Lung (tissue), 12 donors: ENCODE results near the gene MIX23. TPM values are rescaled to one million over a fixed set of nuclear protein-coding genes. Genes with fewer than 3 reads are reported as not detected.

Experiments
- ATAC-seq: fragments of 200-7000 bp; cut with Tn5 transposase; one replicate; pipeline ENCODE4 v1.9.1; 2020; ENCODE audit warnings: moderate number of reproducible peaks; ENCODE audit not compliant: insufficient read depth, low FRiP score
- DNase-seq, 3 donors: peaks; one replicate each; pipeline ENCODE4 v3.0.0-alpha.2; 2013 to 2017
- H3K27ac ChIP-seq, 2 donors: one replicate each; pipeline ENCODE4 v1.5.1; 2013; ENCODE audit warnings: mild to moderate bottlenecking in 2 of 2, moderate library complexity in 2 of 2, control low read depth in 1 of 2, inconsistent platforms in 1 of 2, low read depth in 1 of 2, low read length in 1 of 2
- H3K27me3 ChIP-seq, 3 donors: one replicate each; pipeline ENCODE4 v1.5.1; 2013; ENCODE audit warnings: low read length in 2 of 3; ENCODE audit not compliant: control insufficient read depth in 3 of 3, insufficient read depth in 3 of 3
- H3K36me3 ChIP-seq, 4 donors: one replicate each; pipeline ENCODE4 v1.5.1; 2013; ENCODE audit warnings: low read length in 4 of 4, mild to moderate bottlenecking in 1 of 4, moderate library complexity in 1 of 4; ENCODE audit not compliant: control insufficient read depth in 4 of 4, insufficient read depth in 4 of 4
- H3K4me1 ChIP-seq, 5 donors: one replicate each; pipeline ENCODE4 v1.5.1; 2013; ENCODE audit warnings: low read length in 5 of 5, mild to moderate bottlenecking in 2 of 5, moderate library complexity in 1 of 5; ENCODE audit not compliant: control insufficient read depth in 5 of 5, insufficient read depth in 5 of 5
- H3K4me3 ChIP-seq: one replicate; pipeline ENCODE4 v1.5.1; 2013; ENCODE audit warnings: mild to moderate bottlenecking, control low read depth, moderate library complexity
- H3K9ac ChIP-seq, 2 donors: one replicate each; pipeline ENCODE4 v1.5.1; 2013; ENCODE audit warnings: low read length in 2 of 2, control low read depth in 1 of 2; ENCODE audit not compliant: insufficient read depth in 1 of 2
- H3K9me3 ChIP-seq, 4 donors: one replicate each; pipeline ENCODE4 v1.5.1; 2013; ENCODE audit warnings: low read length in 3 of 4, mild to moderate bottlenecking in 1 of 4, moderate library complexity in 1 of 4; ENCODE audit not compliant: control insufficient read depth in 4 of 4, insufficient read depth in 3 of 4
- CTCF ChIP-seq: IDR thresholded peaks from 2 replicates; pipeline ENCODE4 v1.5.1; 2012; ENCODE audit warnings: mild to moderate bottlenecking; ENCODE audit errors: control extremely low read depth, extremely low read depth
- WGBS, 2 donors: extraction: QIAGEN DNeasy Blood & Tissue Kit; methylation state at CpG; one replicate each; pipeline ENCODE4 v1.1.7; 2013; 5-methylcytosine and 5-hydroxymethylcytosine counted together
- polyA plus RNA-seq, 2 donors: library from polyadenylated mRNA; stranded (reverse); fragments of 200-250 nt; gene quantifications; one replicate each; pipeline ENCODE4 v1.2.1, GENCODE V29; 2013
- total RNA-seq, 2 donors: library from RNA; depleted of rRNA in 1 of 2; stranded (reverse); fragments of >200 nt in 1 of 2; gene quantifications; one replicate each; pipeline ENCODE4 v1.2.1, GENCODE V29; 2014 to 2021
- donor health status: control.
- donor health status: control.
- donor health status: Bipolar disorder and iron deficiency.
- donor health status: healthy.
- donor health status: DM: yes; HTN: yes; CAD: no.

MIX23 gene
- total and polyA plus RNA-seq, 4 donors = 17.8 to 40.4 (median 21.4) TPM

- no peak overlapping the region for H3K27ac ChIP-seq
- H3K4me3 ChIP-seq = no peak overlapping the region
- WGBS, 2 donors = 66 to 77% methylated on average over 4 of the region's 4 CpGs
- no peak for ATAC-seq
- H3K4me1 ChIP-seq = no peaks in the 10 kb centered on the region
- peak; percentile 17 for TF ChIP-seq CTCF
- H3K9me3 ChIP-seq = no peaks in the 10 kb centered on the region
- H3K36me3 ChIP-seq = peaks cover 0 to 8% (median 5%) of the 10 kb centered on the region in 4 donors
- peak in 2 of 3 donors; percentile 23 to 32 for DNase-seq
- H3K27me3 ChIP-seq = no peaks in the 10 kb centered on the region
- H3K9ac ChIP-seq = no peak overlapping the region
Observed at GRCh38 chr3:122356402-122356801, 26.6 kb downstream of the MIX23 start.

- no peak for ATAC-seq
- H3K4me3 ChIP-seq = no peak overlapping the region
- TF ChIP-seq CTCF = no peak
- no peaks in the 10 kb centered on the region for H3K27me3 ChIP-seq
- 25 to 69% methylated on average over 4 of the region's 4 CpGs for WGBS, 2 donors
- H3K4me1 ChIP-seq = no peaks in the 10 kb centered on the region
- H3K9me3 ChIP-seq = no peaks in the 10 kb centered on the region
- no peak overlapping the region for H3K9ac ChIP-seq
- no peak for DNase-seq
- H3K36me3 ChIP-seq = peaks cover 0 to 7% (median 5%) of the 10 kb centered on the region in 4 donors
- H3K27ac ChIP-seq = no peak overlapping the region
Observed at GRCh38 chr3:122355612-122356011, 27.4 kb downstream of the MIX23 start.

GRCh38 chr3:122353893-122354401 is 29.1 kb downstream of the MIX23 start:
- DNase-seq (no peak), ATAC-seq (no peak)
- no peak overlapping the region for H3K4me3 ChIP-seq
- peaks cover 0 to 7% (median 5%) of the 10 kb centered on the region in 4 donors for H3K36me3 ChIP-seq
- no peak for TF ChIP-seq CTCF
- no peak overlapping the region for H3K9ac ChIP-seq
- no peaks in the 10 kb centered on the region for H3K27me3 ChIP-seq
- no peak overlapping the region for H3K27ac ChIP-seq
- 96 to 97% methylated on average over 1 of the region's 1 CpG for WGBS, 2 donors
- H3K9me3 ChIP-seq = no peaks in the 10 kb centered on the region
- no peaks in the 10 kb centered on the region for H3K4me1 ChIP-seq

GRCh38 chr3:122353215-122353614 is 29.8 kb downstream of the MIX23 start:
- WGBS, 2 donors = 61 to 85% methylated on average over 2 of the region's 2 CpGs
- Histone ChIP-seq H3K4me3 (no peak overlapping the region), H3K9me3 (no peaks in the 10 kb centered on the region), H3K4me1 (no peaks in the 10 kb centered on the region), H3K36me3 (peaks cover 0 to 3% (median under 1%) of the 10 kb centered on the region in 4 donors), H3K27ac (no peak overlapping the region), H3K27me3 (no peaks in the 10 kb centered on the region), H3K9ac (no peak overlapping the region)
- TF ChIP-seq CTCF = no peak
- no peak for ATAC-seq
- DNase-seq = no peak
